Stimulated activated naive CD8-positive, alpha-beta T cell treated with anti-CD3 and anti-CD28 coated beads, Interleukin-15, amount 100 ng/mL, for 72 hours (primary cell): ENCODE measurements around the gene ZCCHC13.
A peak's percentile ranks its signal among the peaks of the same experiment; 100 is the strongest.

Experiments
- ATAC-seq: fragments of 150-1000 bp; cut with Tn5 transposase; 2 replicates; pipeline ENCODE4 v1.10.0; 2021; ENCODE audit warnings: mild to moderate bottlenecking, moderate library complexity
- DNase-seq, 2 donors: peaks; one replicate each; pipeline ENCODE4 v3.0.0; 2021 to 2022
- H3K27ac Mint-ChIP-seq, 2 donors: one replicate each; pipeline ENCODE4 v1.8.0; 2022; ENCODE audit warnings: mild to moderate bottlenecking in 2 of 2, mixed read lengths in 2 of 2, moderate library complexity in 2 of 2
- H3K27me3 Mint-ChIP-seq: one replicate; pipeline ENCODE4 v1.8.0; 2022; ENCODE audit warnings: mixed read lengths
- H3K4me1 Mint-ChIP-seq: one replicate; pipeline ENCODE4 v1.8.0; 2022; ENCODE audit warnings: mild to moderate bottlenecking, mixed read lengths
- H3K4me3 Mint-ChIP-seq, 2 donors: one replicate each; pipeline ENCODE4 v1.8.0; 2022; ENCODE audit warnings: mild to moderate bottlenecking in 2 of 2, mixed read lengths in 2 of 2, moderate library complexity in 1 of 2
- H3K9me3 Mint-ChIP-seq, 2 donors: one replicate each; pipeline ENCODE4 v1.8.0; 2022; ENCODE audit warnings: mixed read lengths in 2 of 2

ZCCHC13 gene

GRCh38 chrX:74351760-74352159 lies 47.8 kb downstream of the ZCCHC13 start:
- DNase-seq: no peak
- no peaks in the 10 kb centered on the region for H3K9me3 Mint-ChIP-seq
- H3K27me3 Mint-ChIP-seq: no peaks in the 10 kb centered on the region
- H3K4me3 Mint-ChIP-seq: peak overlapping the region; percentile 41 to 67
- peak overlapping the region in 1 of 2 donors; percentile 85 for H3K27ac Mint-ChIP-seq
- peaks cover 9% of the 10 kb centered on the region for H3K4me1 Mint-ChIP-seq
- no peak for ATAC-seq

- H3K9me3 Mint-ChIP-seq: no peaks in the 10 kb centered on the region
- no peak for ATAC-seq
- peak overlapping the region in 1 of 2 donors; percentile 63 for H3K27ac Mint-ChIP-seq
- peaks cover 9% of the 10 kb centered on the region for H3K4me1 Mint-ChIP-seq
- no peaks in the 10 kb centered on the region for H3K27me3 Mint-ChIP-seq
- no peak for DNase-seq
- no peak overlapping the region for H3K4me3 Mint-ChIP-seq
These were observed 50.0 kb downstream of the ZCCHC13 start for GRCh38 chrX:74353984-74354383.
